Measurements from ENCODE around the gene HPCAL4. TPM values are rescaled to one million over a fixed set of nuclear protein-coding genes. Genes with fewer than 3 reads are reported as not detected.

Gene HPCAL4
- total and polyA plus RNA-seq, 3 experiments from 2014 or later, result 1.9 to 2.5 (median 2.0) TPM

- no peaks in the 10 kb centered on the region for H3K4me1 ChIP-seq (ENCODE audit: insufficient read depth, low read length)
- POLR2A ChIA-PET, result no interaction called here
- no peaks in the 10 kb centered on the region for H3K36me3 ChIP-seq (ENCODE audit: insufficient read depth, low read length)
- H3K27ac ChIP-seq (ENCODE audit: low read depth, low read length), result no peak overlapping the region
- no peak overlapping the region for H3K4me3 ChIP-seq (ENCODE audit: low read length)
- no peaks in the 10 kb centered on the region for H3K9me3 ChIP-seq (ENCODE audit: low read length)
- peaks cover 0 to 5% of the 10 kb centered on the region in 2 donors for H3K27me3 Mint-ChIP-seq
- H3K27me3 ChIP-seq (ENCODE audit: insufficient read depth, low read length, poor library complexity, severe bottlenecking), result peaks cover 3% of the 10 kb centered on the region
- H3K27ac Mint-ChIP-seq, result no peak overlapping the region
- H3K36me3 Mint-ChIP-seq, result no peaks in the 10 kb centered on the region
- CTCF ChIA-PET, result interaction anchor here (1.2 kb wide), 1 partner anchor 12 kb away, joined by 3 read pairs; no protein-coding TSS in a partner anchor
- H3K4me3 Mint-ChIP-seq, result no peak overlapping the region
- DNase-seq, result no peak
- H3K9me3 Mint-ChIP-seq, result no peaks in the 10 kb centered on the region
- peaks cover 0 to 6% (median 0%) of the 10 kb centered on the region in 3 donors for H3K4me1 Mint-ChIP-seq
Observed at GRCh38 chr1:39698568-39698967, 7.3 kb upstream of the HPCAL4 start.

GRCh38 chr1:39696448-39696847 is 5.2 kb upstream of the HPCAL4 start:
- peaks cover 3% of the 10 kb centered on the region for H3K27me3 ChIP-seq (ENCODE audit: insufficient read depth, low read length, poor library complexity, severe bottlenecking)
- no peaks in the 10 kb centered on the region for H3K36me3 Mint-ChIP-seq
- no peaks in the 10 kb centered on the region for H3K4me1 ChIP-seq (ENCODE audit: insufficient read depth, low read length)
- no peak for DNase-seq
- H3K4me3 Mint-ChIP-seq, result no peak overlapping the region
- peaks cover 0 to 19% (median 7%) of the 10 kb centered on the region in 3 donors for H3K4me1 Mint-ChIP-seq
- no peaks in the 10 kb centered on the region for H3K9me3 ChIP-seq (ENCODE audit: low read length)
- H3K27ac ChIP-seq (ENCODE audit: low read depth, low read length), result no peak overlapping the region
- peaks cover 1 to 5% of the 10 kb centered on the region in 2 donors for H3K27me3 Mint-ChIP-seq
- no peaks in the 10 kb centered on the region for H3K9me3 Mint-ChIP-seq
- no peaks in the 10 kb centered on the region for H3K36me3 ChIP-seq (ENCODE audit: insufficient read depth, low read length)
- no peak overlapping the region for H3K4me3 ChIP-seq (ENCODE audit: low read length)
- no peak overlapping the region for H3K27ac Mint-ChIP-seq
- POLR2A ChIA-PET, result no interaction called here
- CTCF ChIA-PET, result no interaction called here

GRCh38 chr1:39695016-39695415 is 3.8 kb upstream of the HPCAL4 start:
- no peak overlapping the region for H3K27ac ChIP-seq (ENCODE audit: low read depth, low read length)
- Mint-ChIP-seq H3K4me3 (no peak overlapping the region), H3K27ac (no peak overlapping the region), H3K36me3 (no peaks in the 10 kb centered on the region), H3K4me1 (peaks cover 10 to 32% (median 20%) of the 10 kb centered on the region in 3 donors), H3K27me3 (peaks cover 5 to 9% of the 10 kb centered on the region in 2 donors), H3K9me3 (no peaks in the 10 kb centered on the region)
- H3K4me3 ChIP-seq (ENCODE audit: low read length), result no peak overlapping the region
- no peak for DNase-seq
- POLR2A ChIA-PET, result no interaction called here
- CTCF ChIA-PET, result no interaction called here
- peaks cover 11% of the 10 kb centered on the region for H3K4me1 ChIP-seq (ENCODE audit: insufficient read depth, low read length)
- no peaks in the 10 kb centered on the region for H3K36me3 ChIP-seq (ENCODE audit: insufficient read depth, low read length)
- H3K27me3 ChIP-seq (ENCODE audit: insufficient read depth, low read length, poor library complexity, severe bottlenecking), result peaks cover 11% of the 10 kb centered on the region
- no peaks in the 10 kb centered on the region for H3K9me3 ChIP-seq (ENCODE audit: low read length)

GRCh38 chr1:39694026-39694425 is 2.8 kb upstream of the HPCAL4 start:
- DNase-seq, result no peak
- CTCF ChIA-PET, result interaction anchor here (1.2 kb wide), 1 partner anchor 8 kb away, joined by 3 read pairs; no protein-coding TSS in a partner anchor
- POLR2A ChIA-PET, result no interaction called here

GRCh38 chr1:39692152-39693074 is 1.2 kb upstream of the HPCAL4 start:
- Mint-ChIP-seq H3K36me3 (peaks cover 0 to 1% (median under 1%) of the 10 kb centered on the region in 3 donors), H3K4me3 (peak overlapping the region; percentile 75 to 89 (median 80)), H3K4me1 (peaks cover 14 to 50% (median 23%) of the 10 kb centered on the region in 3 donors), H3K9me3 (no peaks in the 10 kb centered on the region), H3K27ac (peak overlapping the region in 7 of 8 donors; percentile 51 to 87 (median 74)), H3K27me3 (peaks cover 5 to 29% of the 10 kb centered on the region in 2 donors)
- H3K36me3 ChIP-seq (ENCODE audit: insufficient read depth, low read length), result no peaks in the 10 kb centered on the region
- peaks cover 18% of the 10 kb centered on the region for H3K4me1 ChIP-seq (ENCODE audit: insufficient read depth, low read length)
- DNase-seq, result peak in 3 of 5 donors; percentile 13 to 61 (median 35)
- ChIA-PET POLR2A (interaction anchor here (0.6 to 2.0 kb wide), 6 partner anchors 11 to 1836 kb away, joined by 3 to 12 read pairs (median 5); partner anchors contain the start of genes NT5C1A and PPIE), CTCF (interaction anchor here (0.8 to 3.0 kb wide), 6 partner anchors 9 to 117 kb away, joined by 3 to 20 read pairs (median 4); partner anchors contain the start of gene NT5C1A)
- no peak overlapping the region for H3K27ac ChIP-seq (ENCODE audit: low read depth, low read length)
- H3K27me3 ChIP-seq (ENCODE audit: insufficient read depth, low read length, poor library complexity, severe bottlenecking), result peaks cover 17% of the 10 kb centered on the region
- H3K4me3 ChIP-seq (ENCODE audit: low read length), result peak overlapping the region; percentile 78
- no peaks in the 10 kb centered on the region for H3K9me3 ChIP-seq (ENCODE audit: low read length)

More at GRCh38 chr1:39694026-39694425, 2.8 kb upstream of the HPCAL4 start:
- H3K27me3 ChIP-seq (ENCODE audit: insufficient read depth, low read length, poor library complexity, severe bottlenecking), result peaks cover 17% of the 10 kb centered on the region
- Mint-ChIP-seq H3K4me3 (peak overlapping the region in 1 of 7 donors; percentile 65), H3K36me3 (no peaks in the 10 kb centered on the region), H3K4me1 (peaks cover 13 to 41% (median 23%) of the 10 kb centered on the region in 3 donors), H3K27ac (peak overlapping the region in 2 of 8 donors; percentile 9 to 69), H3K27me3 (peaks cover 5 to 17% of the 10 kb centered on the region in 2 donors), H3K9me3 (no peaks in the 10 kb centered on the region)
- no peak overlapping the region for H3K27ac ChIP-seq (ENCODE audit: low read depth, low read length)
- H3K4me1 ChIP-seq (ENCODE audit: insufficient read depth, low read length), result peaks cover 18% of the 10 kb centered on the region
- H3K4me3 ChIP-seq (ENCODE audit: low read length), result no peak overlapping the region
- no peaks in the 10 kb centered on the region for H3K36me3 ChIP-seq (ENCODE audit: insufficient read depth, low read length)
- H3K9me3 ChIP-seq (ENCODE audit: low read length), result no peaks in the 10 kb centered on the region

GRCh38 chr1:39690794-39691382 is 345 bp downstream of the HPCAL4 start:
- Mint-ChIP-seq H3K36me3 (peaks cover 1 to 5% (median 4%) of the 10 kb centered on the region in 3 donors), H3K4me3 (peak overlapping the region; percentile 75 to 89 (median 80)), H3K27me3 (peaks cover 9 to 37% of the 10 kb centered on the region in 2 donors), H3K9me3 (no peaks in the 10 kb centered on the region), H3K4me1 (peaks cover 14 to 55% (median 23%) of the 10 kb centered on the region in 3 donors), H3K27ac (peak overlapping the region in 7 of 8 donors; percentile 40 to 84 (median 66))
- ChIA-PET CTCF (interaction anchor here (0.7 to 3.0 kb wide), 3 partner anchors 9 to 18 kb away, joined by 3 to 20 read pairs (median 6); partner anchors contain the start of gene NT5C1A), POLR2A (interaction anchor here (0.9 to 2.0 kb wide), 4 partner anchors 10 to 48 kb away, joined by 3 to 12 read pairs (median 8); partner anchors contain the start of genes NT5C1A and PPIE)
- Histone ChIP-seq H3K9me3 (ENCODE audit: low read length) (no peaks in the 10 kb centered on the region), H3K4me1 (ENCODE audit: insufficient read depth, low read length) (peaks cover 18% of the 10 kb centered on the region), H3K4me3 (ENCODE audit: low read length) (peak overlapping the region; percentile 78), H3K36me3 (ENCODE audit: insufficient read depth, low read length) (no peaks in the 10 kb centered on the region), H3K27me3 (ENCODE audit: insufficient read depth, low read length, poor library complexity, severe bottlenecking) (peaks cover 17% of the 10 kb centered on the region), H3K27ac (ENCODE audit: low read depth, low read length) (peak overlapping the region; percentile 78)
- DNase-seq, result no peak

- no peaks in the 10 kb centered on the region for H3K36me3 ChIP-seq (ENCODE audit: insufficient read depth, low read length)
- H3K4me1 ChIP-seq (ENCODE audit: insufficient read depth, low read length), result peaks cover 18% of the 10 kb centered on the region
- Mint-ChIP-seq H3K4me1 (peaks cover 14 to 55% (median 23%) of the 10 kb centered on the region in 3 donors), H3K36me3 (peaks cover 1 to 5% (median 4%) of the 10 kb centered on the region in 3 donors), H3K27ac (peak overlapping the region in 7 of 8 donors; percentile 36 to 83 (median 66)), H3K9me3 (no peaks in the 10 kb centered on the region), H3K27me3 (peaks cover 15 to 37% of the 10 kb centered on the region in 2 donors), H3K4me3 (peak overlapping the region; percentile 49 to 89 (median 79))
- CTCF ChIA-PET, result interaction anchor here (0.7 to 2.2 kb wide), 2 partner anchors 9 to 18 kb away, joined by 3 to 6 read pairs; partner anchors contain the start of gene NT5C1A
- no peaks in the 10 kb centered on the region for H3K9me3 ChIP-seq (ENCODE audit: low read length)
- no peak for DNase-seq
- peak overlapping the region; percentile 78 for H3K4me3 ChIP-seq (ENCODE audit: low read length)
- POLR2A ChIA-PET, result interaction anchor here (1.8 kb wide), 2 partner anchors 9 to 18 kb away, joined by 5 to 12 read pairs; partner anchors contain the start of gene NT5C1A
- H3K27me3 ChIP-seq (ENCODE audit: insufficient read depth, low read length, poor library complexity, severe bottlenecking), result peaks cover 14% of the 10 kb centered on the region
- no peak overlapping the region for H3K27ac ChIP-seq (ENCODE audit: low read depth, low read length)
Observed at GRCh38 chr1:39690225-39690624, 1.0 kb downstream of the HPCAL4 start.
